HFF-Myc (cell line): ENCODE data around the gene MALRD1.

Source experiments
- DNase-seq: peaks from one replicate; pipeline ENCODE4 v3.0.0-alpha.2; 2011; ENCODE audit warnings: low read depth; ENCODE audit errors: extremely low read depth
- H3K4me3 ChIP-seq: replicated peaks from 2 replicates; pipeline ENCODE4 v1.5.1; 2011; ENCODE audit warnings: low read depth, mild to moderate bottlenecking, control low read depth, low read length
- CTCF ChIP-seq: IDR thresholded peaks from 2 replicates; pipeline ENCODE4 v1.5.1; 2012; ENCODE audit warnings: mild to moderate bottlenecking, low read depth, low read length, control low read depth; ENCODE audit errors: missing control alignments

MALRD1 gene

GRCh38 chr10:19683960-19684359, 635.4 kb downstream of the MALRD1 start:
- no peak for DNase-seq
- no peak for TF ChIP-seq CTCF
- H3K4me3 ChIP-seq = no peak overlapping the region

GRCh38 chr10:19688344-19688743, 639.7 kb downstream of the MALRD1 start:
- TF ChIP-seq CTCF = no peak
- no peak overlapping the region for H3K4me3 ChIP-seq
- no peak for DNase-seq

GRCh38 chr10:19689231-19689630, 640.6 kb downstream of the MALRD1 start:
- no peak overlapping the region for H3K4me3 ChIP-seq
- TF ChIP-seq CTCF = no peak
- no peak for DNase-seq

GRCh38 chr10:19699299-19699698, 650.7 kb downstream of the MALRD1 start:
- no peak overlapping the region for H3K4me3 ChIP-seq
- no peak for TF ChIP-seq CTCF
- no peak for DNase-seq

- TF ChIP-seq CTCF = no peak
- H3K4me3 ChIP-seq = no peak overlapping the region
- DNase-seq = no peak
Observed at GRCh38 chr10:19701427-19702052, 652.9 kb downstream of the MALRD1 start.

GRCh38 chr10:19702215-19702614, 653.6 kb downstream of the MALRD1 start:
- DNase-seq = no peak

More at GRCh38 chr10:19702215-19702614, 653.6 kb downstream of the MALRD1 start:
- no peak overlapping the region for H3K4me3 ChIP-seq
- TF ChIP-seq CTCF = no peak
